H1 (cell line): Measurements from ENCODE around the gene MYOZ2. TPM values are rescaled to one million over a fixed set of nuclear protein-coding genes. Genes with fewer than 3 reads are reported as not detected.

Experiments used
- EGR1 ChIP-seq: IDR thresholded peaks from 2 replicates; pipeline ENCODE4 v1.6.1; 2011; ENCODE audit warnings: low read depth, low read length, borderline replicate concordance
- POLR2AphosphoS5 ChIP-seq: IDR thresholded peaks from 2 replicates; pipeline ENCODE4 v1.6.1; 2011; ENCODE audit warnings: low read depth, low read length
- polyA plus RNA-seq, 7 experiments: library from polyadenylated mRNA; depleted of rRNA in 3 of 7; stranded (reverse) in 5 of 7; unstranded in 2 of 7; fragments of >200 nt in 5 of 7; fragments of 200-250 nt in 2 of 7; gene quantifications; 1 replicate in 5 of 7; 2 replicates in 1 of 7; 4 replicates in 1 of 7; pipeline versions ENCODE4 v1.2.1 to v1.2.3, GENCODE V29; 2011 to 2013; ENCODE audit warnings: missing spikeins in 2 of 7, mixed read lengths in 2 of 7
- total RNA-seq: library from RNA; stranded (reverse); fragmentation: NEBNext Ultra II Directional; extraction: Animal tissue kit (Norgen Biotek cat#: 25700); gene quantifications from 2 replicates; pipeline ENCODE4 v1.2.1, GENCODE V29; 2021

MYOZ2 gene
- total and polyA plus RNA-seq, 2 of the 8 experiments (the other 6 are each of a cell fraction or from before 2014, with no cell fraction given) = not detected

DNA sequence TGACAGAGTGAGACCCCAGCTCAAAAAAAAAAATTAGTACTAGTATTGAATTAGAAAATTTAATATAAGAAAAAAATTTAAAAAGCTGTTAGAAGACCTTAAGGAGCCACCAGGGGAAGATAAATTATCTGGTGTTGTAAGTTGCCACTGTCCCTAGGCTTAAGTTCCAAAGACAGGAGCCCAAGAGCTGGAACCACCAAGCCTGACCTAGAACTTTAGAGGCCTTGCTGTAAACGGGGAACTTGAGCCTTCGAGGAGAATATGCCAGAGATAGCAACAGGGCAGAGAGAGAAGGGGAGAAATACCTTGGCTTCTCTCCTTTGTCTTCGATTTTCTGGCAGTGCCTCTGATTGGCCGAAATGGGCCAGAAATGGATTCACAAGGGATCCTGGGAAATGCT, 85.8 kb downstream of the MYOZ2 start (continued):
- TF ChIP-seq EGR1 = no peak
- TF ChIP-seq POLR2AphosphoS5 = no peak
